Left kidney (tissue), 2 donors: ENCODE results near the gene COA3. TPM values are rescaled to one million over a fixed set of nuclear protein-coding genes. Genes with fewer than 3 reads are reported as not detected.
A peak's percentile ranks its signal among the peaks of the same experiment; 100 is the strongest.
"Not testable (repeated sequence)": the region's sequence is repeated elsewhere in the genome, so short reads cannot be mapped to it uniquely, and the experiment has no call there.

Experiments used
- DNase-seq: peaks from one replicate; pipeline ENCODE4 v3.0.0-alpha.2; 2013
- polyA plus RNA-seq: library from polyadenylated mRNA; unstranded; fragments of 120-200 nt; gene quantifications from one replicate; pipeline ENCODE4 v1.2.1, GENCODE V29; 2013; ENCODE audit not compliant: insufficient read length

COA3 gene
- polyA plus RNA-seq, 1 donor: 144 TPM

- no peak for DNase-seq
Measured at GRCh38 chr17:42783062-42783790, 15.3 kb downstream of the COA3 start.

GRCh38 chr17:42782166-42783061 lies 16.1 kb downstream of the COA3 start:
- no peak for DNase-seq

- DNase-seq: no peak
Measured at GRCh38 chr17:42781639-42782165, 16.8 kb downstream of the COA3 start.

GRCh38 chr17:42780851-42781638 lies 17.5 kb downstream of the COA3 start:
- no peak for DNase-seq

GRCh38 chr17:42779936-42780850 lies 18.3 kb downstream of the COA3 start, which contains the start of gene WNK4:
WNK4 (plus strand) TSS chr17:42780610; CDS start chr17:42780699, 89 bp downstream.
- no peak for DNase-seq

DNA sequence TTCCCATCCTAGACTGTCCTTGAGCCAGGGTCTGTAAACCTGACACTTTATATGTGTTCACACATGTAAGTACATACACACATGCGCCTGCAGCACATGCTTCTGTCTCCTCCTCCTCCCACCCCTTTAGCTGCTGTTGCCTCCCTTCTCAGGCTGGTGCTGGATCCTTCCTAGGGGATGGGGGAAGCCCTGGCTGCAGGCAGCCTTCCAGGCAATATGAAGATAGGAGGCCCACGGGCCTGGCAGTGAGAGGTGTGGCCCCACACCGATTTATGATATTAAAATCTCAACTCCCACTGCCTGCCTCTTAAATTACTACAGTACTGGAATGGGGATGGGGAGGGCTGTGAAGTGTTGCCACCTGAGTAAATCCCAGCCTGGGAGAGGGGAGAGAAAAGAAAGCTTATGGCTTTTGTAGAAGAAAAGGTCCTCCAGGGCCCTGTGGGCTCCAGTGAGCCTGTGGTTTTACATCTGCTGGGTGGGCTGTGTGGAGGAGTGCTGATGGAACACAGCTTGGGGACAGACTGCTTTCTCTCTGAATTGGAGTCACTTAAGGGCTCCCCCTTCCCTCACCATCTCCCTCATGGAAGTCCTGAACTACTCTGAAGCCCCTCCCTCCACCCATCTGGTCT lies 19.1 kb downstream of the COA3 start:
- DNase-seq: no peak

DNA sequence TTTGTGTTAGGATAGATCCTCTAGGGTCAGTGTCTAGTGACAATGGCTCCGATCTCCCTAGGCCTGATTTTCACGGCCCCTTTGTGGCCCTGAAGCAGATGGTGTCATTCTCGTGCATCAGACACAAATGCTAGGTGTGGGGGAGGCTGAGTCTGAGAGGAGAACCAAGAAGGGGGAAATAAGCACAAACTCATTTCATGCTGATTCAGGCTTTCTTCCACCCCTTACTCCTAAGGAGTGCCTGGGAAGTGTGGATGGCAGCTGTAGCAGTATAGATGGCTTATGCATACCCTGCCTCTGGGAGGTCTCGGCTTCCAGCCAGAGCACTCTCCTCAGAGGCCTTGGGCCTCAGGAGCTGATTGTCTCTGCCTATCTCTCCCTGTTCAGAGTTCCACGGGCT lies 19.9 kb downstream of the COA3 start:
- no peak for DNase-seq

GRCh38 chr17:42775534-42776098 lies 22.9 kb downstream of the COA3 start:
- DNase-seq: no peak

- no peak for DNase-seq
Measured at GRCh38 chr17:42774066-42774745, 24.3 kb downstream of the COA3 start.

DNA sequence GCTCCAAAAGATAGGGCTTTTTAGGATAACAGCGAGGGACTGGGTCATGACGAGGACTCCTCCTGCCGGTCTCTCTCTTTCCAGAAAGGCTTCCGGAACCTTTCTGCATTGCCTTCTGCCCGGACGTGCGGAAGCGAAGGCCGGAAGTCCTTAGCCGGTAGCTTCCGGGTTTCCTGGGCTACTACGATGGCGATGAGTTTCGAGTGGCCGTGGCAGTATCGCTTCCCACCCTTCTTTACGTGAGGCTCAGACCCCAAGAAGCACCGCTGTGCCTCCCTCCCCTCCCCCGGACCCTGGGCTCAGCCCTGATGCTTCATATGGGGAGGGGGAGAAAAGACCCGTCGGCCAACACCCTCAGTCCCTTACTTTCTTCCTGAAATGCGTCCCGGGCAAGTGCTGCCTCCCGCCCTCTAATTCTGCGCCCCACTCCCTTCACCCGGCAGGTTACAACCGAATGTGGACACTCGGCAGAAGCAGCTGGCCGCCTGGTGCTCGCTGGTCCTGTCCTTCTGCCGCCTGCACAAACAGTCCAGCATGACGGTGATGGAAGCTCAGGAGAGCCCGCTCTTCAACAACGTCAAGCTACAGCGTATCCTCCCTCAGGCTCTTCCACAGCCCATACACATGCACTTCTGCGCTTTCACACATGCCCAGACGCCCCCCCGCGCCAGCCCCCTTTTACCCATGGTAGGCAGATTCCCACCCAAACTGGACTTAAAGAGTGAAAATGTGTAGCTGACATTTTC lies 25.0 kb downstream of the COA3 start, which contains the start of gene VPS25:
Gene VPS25 (plus strand): TSS at position 160 of the 746 bp plus-strand sequence. CDS start 27 bp downstream, at position 187.
- peak; percentile 81 for DNase-seq

GRCh38 chr17:42772945-42773289 lies 25.6 kb downstream of the COA3 start:
- no peak for DNase-seq

- DNase-seq: not testable (repeated sequence)
Measured at GRCh38 chr17:42769964-42770363, 28.5 kb downstream of the COA3 start.

DNA sequence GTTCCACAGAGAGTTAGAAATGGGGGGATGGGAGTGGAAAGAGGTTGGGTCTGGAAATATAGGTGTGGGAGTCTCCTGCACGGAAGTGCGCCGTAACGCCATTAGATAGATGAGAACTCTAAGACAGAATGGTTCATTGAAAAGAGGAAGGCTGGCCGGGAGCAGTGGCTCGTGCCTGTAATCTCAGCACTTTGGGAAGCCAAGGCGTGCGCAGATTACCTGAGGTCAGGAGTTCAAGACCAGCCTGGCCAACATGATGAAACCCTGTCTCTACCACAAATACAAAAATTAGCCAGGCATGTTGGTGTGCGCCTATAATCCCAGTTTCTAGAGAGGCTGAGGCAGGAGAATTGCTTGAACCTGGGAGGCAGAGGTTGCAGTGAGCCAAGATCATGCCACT lies 30.5 kb downstream of the COA3 start:
- DNase-seq: not testable (repeated sequence)

GRCh38 chr17:42767512-42767911 lies 31.0 kb downstream of the COA3 start:
- DNase-seq: no peak

- no peak for DNase-seq
Measured at GRCh38 chr17:42766124-42766523, 32.4 kb downstream of the COA3 start.

DNA sequence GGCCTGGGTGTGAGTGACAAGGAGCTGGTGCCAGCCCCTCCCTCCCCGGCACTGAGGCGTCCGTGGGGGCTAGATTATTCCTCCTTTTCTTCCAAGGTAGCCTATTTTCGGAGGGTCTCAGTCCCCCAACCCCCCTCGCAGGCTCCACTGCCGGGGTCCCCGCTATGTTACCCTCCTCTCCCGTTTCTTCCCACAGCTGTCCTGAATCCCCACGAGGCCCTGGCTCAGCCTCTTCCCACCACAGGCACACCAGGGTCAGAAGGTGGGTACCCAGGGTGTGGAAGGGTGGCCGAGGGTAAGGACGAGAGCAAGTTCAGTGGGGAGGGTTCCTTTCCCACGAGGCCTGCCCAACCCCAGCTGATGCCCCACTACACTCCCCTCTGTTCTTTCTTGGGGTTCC lies 36.9 kb downstream of the COA3 start:
- no peak for DNase-seq

DNA sequence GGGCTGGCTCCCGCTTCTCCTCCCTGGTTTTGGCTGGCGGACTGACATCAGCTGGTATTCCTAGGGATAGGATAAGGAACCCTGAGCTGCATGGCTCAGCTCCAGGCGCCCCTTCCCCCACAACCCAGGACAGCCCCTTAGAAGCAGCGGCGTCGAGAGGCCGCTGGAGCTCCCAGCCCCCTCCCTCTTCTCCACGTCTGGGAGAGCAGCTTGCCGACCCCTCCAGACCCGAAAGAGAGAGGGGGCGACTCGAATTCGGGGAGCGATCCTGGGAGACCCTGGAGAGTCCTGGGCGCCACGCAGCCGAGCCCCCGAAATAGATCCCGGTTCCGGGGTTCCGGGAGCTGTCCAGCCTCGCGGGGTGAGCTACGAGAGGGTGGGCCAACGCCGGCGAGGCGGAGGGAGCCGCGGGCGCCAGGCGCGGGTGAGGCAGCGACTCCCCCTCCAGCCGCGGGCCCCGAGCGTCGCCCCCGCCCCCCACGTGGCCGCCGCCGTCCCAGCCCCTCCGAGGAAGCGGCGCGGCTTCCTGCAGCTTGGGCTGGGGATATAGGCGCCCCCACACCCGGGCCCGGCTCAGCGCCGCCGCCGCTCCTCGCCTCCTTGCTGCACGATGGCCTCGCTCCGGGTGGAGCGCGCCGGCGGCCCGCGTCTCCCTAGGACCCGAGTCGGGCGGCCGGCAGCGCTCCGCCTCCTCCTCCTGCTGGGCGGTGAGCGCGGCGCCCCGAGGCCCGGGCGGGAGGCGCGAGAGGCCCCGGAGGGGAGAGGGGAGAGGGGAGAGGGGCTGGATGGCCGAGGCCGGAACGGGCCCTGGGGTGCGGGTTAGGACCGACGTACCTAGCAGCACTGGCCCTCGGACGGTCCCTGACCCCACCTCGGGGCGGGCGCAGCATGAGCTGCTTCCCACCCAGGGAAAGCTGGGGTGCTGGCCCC lies 37.6 kb downstream of the COA3 start, which contains the start of gene RAMP2:
Gene RAMP2 (plus strand): TSS at position 576 of the 930 bp plus-strand sequence. CDS start 35 bp downstream, at position 611.
- no peak for DNase-seq
